Effector memory CD4-positive, alpha-beta T cell (primary cell): ENCODE results near the gene TECPR2.
"Not testable (repeated sequence)": the region's sequence is repeated elsewhere in the genome, so short reads cannot be mapped to it uniquely, and the experiment has no call there.

ENCODE experiments used
- DNase-seq, 3 donors: peaks; one replicate each; pipeline ENCODE4 v3.0.0-alpha.2; 2020
- H3K27ac ChIP-seq: 2 replicates; pipeline ENCODE4 v1.7.0; 2013; ENCODE audit warnings: mild to moderate bottlenecking, low read length, moderate library complexity; ENCODE audit not compliant: insufficient read depth, poor library complexity, severe bottlenecking
- H3K27me3 ChIP-seq: replicated peaks from 2 replicates; pipeline ENCODE4 v1.7.0; 2013; ENCODE audit warnings: mild to moderate bottlenecking, low read length; ENCODE audit not compliant: insufficient read depth, control insufficient read depth, poor library complexity, severe bottlenecking
- H3K36me3 ChIP-seq: 2 replicates; pipeline ENCODE4 v1.7.0; 2013; ENCODE audit warnings: mild to moderate bottlenecking, low read length, moderate library complexity; ENCODE audit not compliant: control insufficient read depth, insufficient read depth
- H3K4me1 ChIP-seq: 2 replicates; pipeline ENCODE4 v1.7.0; 2013; ENCODE audit warnings: low read length, mild to moderate bottlenecking; ENCODE audit not compliant: control insufficient read depth, insufficient read depth, poor library complexity, severe bottlenecking
- H3K4me3 ChIP-seq: 2 replicates; pipeline ENCODE4 v1.7.0; 2013; ENCODE audit warnings: low read length, low read depth, mild to moderate bottlenecking; ENCODE audit not compliant: insufficient read depth, poor library complexity, severe bottlenecking
- H3K9me3 ChIP-seq: 2 replicates; pipeline ENCODE4 v1.7.0; 2013; ENCODE audit warnings: mild to moderate bottlenecking, low read length, moderate library complexity; ENCODE audit not compliant: control insufficient read depth

Gene TECPR2

DNA sequence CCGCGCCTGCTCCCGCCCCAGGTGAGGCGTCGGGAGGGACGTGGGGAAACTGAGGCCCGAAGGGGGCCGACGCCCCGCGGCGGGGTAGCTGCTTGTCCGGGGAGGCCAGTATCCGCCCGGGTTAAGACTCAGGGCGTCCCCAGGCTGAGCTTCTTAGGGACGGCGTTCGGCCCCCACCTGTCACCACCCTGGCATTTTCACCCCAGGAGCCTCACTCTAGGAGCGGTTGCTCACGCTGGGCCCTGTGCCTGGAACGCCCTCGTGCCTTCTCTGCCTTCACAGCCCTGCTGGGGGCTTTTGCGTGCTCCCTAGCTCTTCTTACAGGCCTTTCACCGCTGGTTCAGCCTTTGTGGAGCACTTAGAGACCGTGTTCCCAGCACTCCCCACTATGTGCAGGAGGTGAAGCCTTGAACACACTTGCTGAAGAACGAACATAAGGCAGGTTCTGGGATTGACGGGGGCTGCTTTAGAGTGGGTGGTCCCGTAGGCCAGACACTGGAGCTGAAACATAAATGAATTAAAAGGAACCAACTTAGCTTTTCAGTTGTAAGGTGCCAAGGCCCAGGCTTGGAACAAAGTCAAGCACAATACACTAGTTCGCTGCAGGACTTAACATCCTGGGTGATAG is 42.6 kb upstream of the TECPR2 start:
- peak overlapping the region; percentile 90 for H3K27ac ChIP-seq
- no peaks in the 10 kb centered on the region for H3K27me3 ChIP-seq
- H3K36me3 ChIP-seq, result no peaks in the 10 kb centered on the region
- H3K9me3 ChIP-seq, result no peaks in the 10 kb centered on the region
- peak overlapping the region; percentile 56 for H3K4me3 ChIP-seq
- DNase-seq, result peak in 1 of 3 donors; percentile 27
- peaks cover 35% of the 10 kb centered on the region for H3K4me1 ChIP-seq

DNA sequence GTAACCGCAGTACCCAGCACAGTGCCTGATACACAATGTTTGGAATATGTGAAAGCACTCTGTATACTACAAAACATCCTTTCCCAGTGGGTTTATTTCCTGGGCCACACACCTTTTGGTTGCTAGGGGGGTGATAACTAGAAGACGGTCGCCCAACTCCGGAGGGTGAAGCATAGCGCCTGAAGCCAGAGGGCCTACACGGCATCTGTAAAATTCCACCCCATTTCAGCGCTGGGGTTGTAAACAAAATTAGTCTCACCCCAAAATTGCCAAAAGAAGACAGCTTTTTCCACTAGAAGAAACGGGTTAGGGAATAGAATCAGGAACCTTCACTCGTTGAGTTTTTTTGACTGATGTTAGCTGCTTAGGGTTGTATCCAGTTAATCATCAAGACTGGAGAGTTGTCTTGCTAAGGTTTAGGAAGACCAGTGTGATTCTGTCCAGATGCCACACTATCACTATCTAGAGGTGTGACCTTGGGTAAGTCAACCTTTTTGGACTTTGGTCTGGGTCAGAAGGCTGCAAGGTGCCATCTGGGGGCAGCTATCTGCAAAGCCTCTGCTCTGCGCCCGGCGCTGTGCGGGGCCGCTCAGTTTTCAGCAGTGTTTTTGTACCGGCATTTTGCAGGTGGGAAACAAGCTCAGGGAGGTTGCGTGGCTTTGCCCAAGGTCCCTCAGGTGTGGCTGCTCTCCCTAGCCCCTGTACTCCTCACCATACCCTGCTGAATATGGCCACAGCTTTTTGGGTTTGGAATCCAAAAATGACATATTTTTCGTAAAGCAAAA is 41.9 kb upstream of the TECPR2 start:
- Histone ChIP-seq H3K36me3 (no peaks in the 10 kb centered on the region), H3K4me3 (no peak overlapping the region), H3K9me3 (no peaks in the 10 kb centered on the region), H3K4me1 (peaks cover 35% of the 10 kb centered on the region), H3K27ac (peak overlapping the region; percentile 90), H3K27me3 (no peaks in the 10 kb centered on the region)
- no peak for DNase-seq

DNA sequence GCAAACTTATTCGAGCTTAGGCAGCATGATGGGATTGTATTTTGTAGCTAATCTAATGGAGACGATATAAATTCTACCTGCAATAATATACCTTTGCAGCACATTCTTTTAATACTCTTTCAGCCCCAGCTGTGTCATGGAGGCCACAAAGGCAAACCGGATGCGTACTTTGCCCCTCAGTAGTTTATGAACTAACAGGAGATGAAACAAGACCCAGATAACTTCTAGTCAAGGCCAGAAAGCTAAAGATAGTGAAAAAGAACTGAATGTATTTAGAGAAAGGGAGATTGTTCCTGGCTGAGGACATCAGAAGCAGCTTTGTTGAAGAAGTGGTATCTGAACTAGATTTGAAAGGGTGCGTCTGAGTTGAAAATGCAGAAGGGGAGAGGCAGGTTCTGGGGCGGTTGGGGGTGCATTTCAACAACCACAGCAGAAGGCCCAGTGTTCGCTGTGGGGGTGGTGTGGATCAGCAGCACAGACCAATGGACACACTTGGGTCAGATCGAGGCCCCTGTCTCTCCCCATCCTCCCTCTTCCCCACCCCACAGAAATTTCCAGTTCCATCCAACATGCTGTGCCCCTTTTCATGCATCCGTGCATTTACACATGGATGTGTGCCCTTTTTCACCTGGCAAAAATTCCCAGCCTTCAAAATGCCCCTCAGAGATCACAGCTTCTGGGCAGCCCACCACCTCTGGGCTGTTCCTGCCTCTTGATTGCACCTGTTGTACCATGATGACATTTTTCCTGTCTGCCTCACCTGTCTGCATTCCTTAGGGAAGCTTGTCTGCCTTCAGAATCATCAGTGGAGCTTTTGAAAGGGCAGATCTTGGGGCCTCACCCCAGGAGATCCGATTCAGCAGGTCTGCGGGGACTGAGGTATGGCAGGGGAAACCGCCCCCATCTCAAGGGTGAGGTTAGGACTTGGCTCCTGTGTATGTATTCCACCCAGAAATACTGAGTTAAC is 41.0 kb upstream of the TECPR2 start:
- DNase-seq, result no peak
- Histone ChIP-seq H3K27me3 (no peaks in the 10 kb centered on the region), H3K4me3 (no peak overlapping the region), H3K9me3 (no peaks in the 10 kb centered on the region), H3K27ac (no peak overlapping the region), H3K36me3 (no peaks in the 10 kb centered on the region), H3K4me1 (peaks cover 27% of the 10 kb centered on the region)

DNA sequence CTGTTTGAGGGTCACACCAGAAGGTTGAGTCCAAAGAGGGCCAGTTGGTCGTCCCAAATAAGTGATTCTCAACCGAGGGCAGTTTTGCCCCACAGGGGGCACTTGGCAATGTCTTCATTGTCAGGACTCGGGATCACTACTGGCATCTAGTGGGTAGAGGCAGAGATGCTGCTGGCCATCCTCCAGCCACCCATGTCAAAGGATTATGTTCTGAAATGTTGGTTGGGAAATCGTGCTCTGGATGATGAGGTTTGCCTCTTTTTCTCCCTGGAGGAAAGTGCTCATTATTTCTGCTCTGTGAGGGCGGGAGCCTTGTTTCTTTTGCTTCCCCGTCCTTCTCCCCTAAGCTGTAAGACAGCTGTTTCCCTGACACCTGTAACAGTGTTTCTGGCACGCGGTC is 39.6 kb upstream of the TECPR2 start:
- DNase-seq, result no peak
- Histone ChIP-seq H3K4me1 (peaks cover 19% of the 10 kb centered on the region), H3K36me3 (no peaks in the 10 kb centered on the region), H3K27me3 (no peaks in the 10 kb centered on the region), H3K9me3 (no peaks in the 10 kb centered on the region), H3K4me3 (no peak overlapping the region), H3K27ac (no peak overlapping the region)

DNA sequence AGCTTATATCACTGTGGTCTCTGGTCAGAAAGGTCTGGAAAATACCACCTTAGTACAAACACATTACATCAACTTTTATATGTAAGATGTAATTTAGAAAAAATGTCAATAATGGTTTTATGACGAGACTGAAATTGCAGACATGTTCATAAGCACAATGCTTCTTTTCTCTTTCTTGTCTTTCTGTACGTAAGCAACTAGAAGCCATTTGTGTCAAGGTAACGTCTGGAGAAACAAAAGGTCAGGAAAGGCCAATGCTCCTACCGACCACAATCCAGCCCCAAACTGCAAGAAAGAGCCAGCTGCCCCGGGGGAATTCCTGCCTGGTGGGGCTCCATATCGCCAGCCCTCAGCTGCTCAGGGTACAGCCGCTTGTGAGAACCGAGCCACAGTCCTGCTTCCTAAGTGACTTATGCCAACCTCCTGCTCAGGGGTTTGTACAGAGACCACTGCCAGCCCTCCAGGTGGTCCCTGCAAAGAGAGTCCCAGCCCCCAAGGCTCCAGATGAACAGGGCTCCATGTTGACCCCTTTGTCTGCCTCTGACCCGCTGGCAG is 36.9 kb upstream of the TECPR2 start:
- Histone ChIP-seq H3K4me3 (no peak overlapping the region), H3K4me1 (peaks cover 1% of the 10 kb centered on the region), H3K27me3 (no peaks in the 10 kb centered on the region), H3K27ac (no peak overlapping the region), H3K9me3 (no peaks in the 10 kb centered on the region), H3K36me3 (no peaks in the 10 kb centered on the region)
- DNase-seq, result no peak

DNA sequence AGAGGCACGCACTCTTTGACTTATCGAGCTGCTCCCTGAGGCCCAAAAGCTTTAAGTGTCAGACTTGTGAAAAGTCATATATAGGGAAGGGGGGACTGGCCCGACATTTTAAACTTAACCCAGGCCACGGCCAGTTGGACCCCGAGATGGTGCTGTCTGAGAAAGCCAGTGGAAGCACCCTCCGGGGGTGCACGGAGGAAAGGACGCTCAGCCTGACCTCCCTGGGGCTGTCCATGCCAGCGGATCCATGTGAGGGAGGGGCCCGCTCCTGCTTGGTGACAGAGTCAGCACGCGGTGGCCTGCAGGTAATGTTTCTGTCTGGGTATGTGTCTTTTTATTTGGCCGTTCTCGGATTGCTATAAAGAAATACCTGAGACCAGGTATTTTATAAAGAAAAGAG is 36.2 kb upstream of the TECPR2 start:
- no peak overlapping the region for H3K27ac ChIP-seq
- H3K4me1 ChIP-seq, result no peaks in the 10 kb centered on the region
- H3K36me3 ChIP-seq, result no peaks in the 10 kb centered on the region
- H3K4me3 ChIP-seq, result no peak overlapping the region
- no peak for DNase-seq
- no peaks in the 10 kb centered on the region for H3K27me3 ChIP-seq
- H3K9me3 ChIP-seq, result no peaks in the 10 kb centered on the region

DNA sequence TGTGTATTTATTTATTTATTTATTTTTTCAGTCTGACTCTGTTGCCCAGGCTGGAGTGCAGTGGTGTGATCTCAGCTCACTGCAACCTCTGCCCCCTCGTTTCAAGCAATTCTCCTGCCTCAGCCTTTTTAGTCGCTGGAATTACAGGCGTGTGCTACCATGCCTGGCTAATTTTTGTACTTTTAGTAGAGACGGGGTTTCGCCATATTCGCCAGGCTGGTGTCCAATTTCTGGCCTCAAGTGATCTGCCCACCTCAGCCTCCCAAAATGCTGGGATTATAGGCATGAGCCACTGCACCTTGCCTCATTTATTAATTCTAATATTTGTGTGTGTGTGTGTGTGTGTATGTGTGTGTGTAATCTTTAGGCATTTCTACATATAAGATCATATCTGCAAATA is 33.4 kb upstream of the TECPR2 start:
- not testable (repeated sequence) for H3K4me1 ChIP-seq, H3K9me3 ChIP-seq, H3K27ac ChIP-seq, H3K4me3 ChIP-seq, H3K27me3 ChIP-seq, DNase-seq
- H3K36me3 ChIP-seq, result peaks cover 13% of the 10 kb centered on the region

DNA sequence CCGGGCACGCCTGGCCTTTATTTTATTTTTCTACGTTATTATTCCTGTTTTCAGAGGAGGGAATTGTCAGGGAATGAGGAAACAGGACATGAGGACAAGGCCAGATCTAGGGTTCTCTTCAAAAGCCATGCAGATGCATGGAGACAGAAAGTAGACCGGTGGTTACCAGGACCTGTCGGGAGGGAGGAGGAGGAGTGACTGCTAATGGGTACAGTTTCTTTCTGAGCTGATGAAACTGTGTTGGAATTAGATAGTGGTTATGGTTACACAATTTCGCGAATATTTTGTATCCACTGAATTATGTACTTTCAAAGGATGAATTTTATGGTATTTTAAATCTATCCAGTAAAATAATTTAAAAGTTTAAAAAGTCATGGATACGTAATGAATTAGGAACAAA is 31.9 kb upstream of the TECPR2 start:
- H3K4me3 ChIP-seq, result no peak overlapping the region
- no peaks in the 10 kb centered on the region for H3K9me3 ChIP-seq
- DNase-seq, result no peak
- no peak overlapping the region for H3K27ac ChIP-seq
- H3K27me3 ChIP-seq, result no peaks in the 10 kb centered on the region
- H3K36me3 ChIP-seq, result peaks cover 19% of the 10 kb centered on the region
- H3K4me1 ChIP-seq, result no peaks in the 10 kb centered on the region

DNA sequence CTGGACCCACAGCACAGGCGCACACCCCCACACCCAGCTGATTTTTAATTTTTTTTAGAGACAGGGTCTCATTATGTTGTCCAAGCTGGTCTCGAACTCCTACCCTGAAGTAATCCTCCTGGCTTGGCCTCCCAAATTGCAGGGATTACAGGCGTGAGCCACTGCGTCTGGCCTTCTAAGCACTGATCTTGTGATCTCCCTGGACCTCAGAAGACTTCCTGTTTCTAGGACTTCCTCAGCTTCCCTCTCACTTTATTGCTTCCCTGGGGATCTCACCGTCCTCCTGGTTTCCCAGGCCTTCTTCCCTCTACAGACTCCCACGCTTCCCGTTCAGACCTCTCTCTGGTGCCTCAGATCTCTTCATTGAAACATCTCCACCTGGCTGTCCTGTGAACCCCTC is 29.4 kb upstream of the TECPR2 start:
- no peaks in the 10 kb centered on the region for H3K9me3 ChIP-seq
- H3K36me3 ChIP-seq, result peaks cover 19% of the 10 kb centered on the region
- H3K4me1 ChIP-seq, result no peaks in the 10 kb centered on the region
- no peak overlapping the region for H3K27ac ChIP-seq
- H3K27me3 ChIP-seq, result no peaks in the 10 kb centered on the region
- H3K4me3 ChIP-seq, result no peak overlapping the region
- no peak for DNase-seq
